IMR-90 (cell line): ENCODE data around the gene NDUFA5. TPM values are rescaled to one million over a fixed set of nuclear protein-coding genes. Genes with fewer than 3 reads are reported as not detected.

Source experiments
- ATAC-seq: fragments of 200-7000 bp; cut with Tn5 transposase; 2 replicates; pipeline ENCODE4 v1.9.1; 2020; ENCODE audit warnings: low read depth, mild to moderate bottlenecking, moderate library complexity
- BruUV-seq: library from RNA; stranded (reverse); fragments of 400-500 nt; replicated peaks from 2 replicates; lab custom pipeline; 2021; lab: Mats Ljungman, UMichigan
- CTCF ChIA-PET: fragments of 300-600 bp; formaldehyde crosslinking; extraction: SDS; loops from one replicate; lab custom pipeline; 2021; ENCODE audit warnings: antibody characterized with exemption; lab: Yijun Ruan, JAX
- POLR2A ChIA-PET: fragments of 300-600 bp; sonication (Branson Sonifier 250); formaldehyde crosslinking; loops from one replicate; lab custom pipeline; 2022; ENCODE audit warnings: antibody characterized with exemption; ENCODE audit not compliant: unreplicated experiment; lab: Charles Lee
- DNase-seq: peaks from one replicate; pipeline ENCODE4 v3.0.0; 2013
- H2AFZ ChIP-seq: replicated peaks from 2 replicates; pipeline ENCODE3; 2013; ENCODE audit warnings: low read length, mild to moderate bottlenecking; ENCODE audit not compliant: poor library complexity
- H2AK5ac ChIP-seq: 2 replicates; pipeline ENCODE4 v1.6.1; 2013; ENCODE audit warnings: low read depth, low read length, inconsistent platforms
- H2AK9ac ChIP-seq: replicated peaks from 2 replicates; pipeline ENCODE3; 2013; ENCODE audit warnings: mild to moderate bottlenecking, low read depth, low read length, moderate library complexity; ENCODE audit not compliant: poor library complexity
- H2BK120ac ChIP-seq: 2 replicates; pipeline ENCODE4 v1.6.1; 2013; ENCODE audit warnings: low read depth, low read length, inconsistent platforms
- H2BK15ac ChIP-seq: 3 replicates; pipeline ENCODE4 v1.6.1; 2013; ENCODE audit warnings: low read depth, low read length, inconsistent platforms
- H2BK20ac ChIP-seq: 2 replicates; pipeline ENCODE4 v1.6.1; 2013; ENCODE audit warnings: low read depth, mild to moderate bottlenecking, inconsistent platforms, low read length, moderate library complexity
- H2BK5ac ChIP-seq: 2 replicates; pipeline ENCODE4 v1.6.1; 2013; ENCODE audit warnings: mild to moderate bottlenecking, low read depth, low read length, inconsistent platforms; ENCODE audit not compliant: poor library complexity, severe bottlenecking
- H3K14ac ChIP-seq: replicated peaks from 2 replicates; pipeline ENCODE4 v1.6.1; 2013; ENCODE audit warnings: low read depth, low read length, inconsistent platforms
- H3K18ac ChIP-seq: 2 replicates; pipeline ENCODE4 v1.6.1; 2013; ENCODE audit warnings: low read depth, low read length, control low read depth
- H3K23ac ChIP-seq: 2 replicates; pipeline ENCODE4 v1.6.1; 2013; ENCODE audit warnings: low read depth, low read length, inconsistent platforms
- H3K27ac ChIP-seq: 2 replicates; pipeline ENCODE4 v1.5.1; 2013; ENCODE audit warnings: mild to moderate bottlenecking, control low read depth, low read length; ENCODE audit not compliant: insufficient read depth
- H3K27me3 ChIP-seq: 2 replicates; pipeline ENCODE4 v1.6.1; 2013; ENCODE audit warnings: low read length; ENCODE audit not compliant: control insufficient read depth, insufficient read depth
- H3K36me3 ChIP-seq: 2 replicates; pipeline ENCODE4 v1.6.1; 2013; ENCODE audit warnings: low read length, mixed read lengths; ENCODE audit not compliant: control insufficient read depth, insufficient read depth
- H3K4ac ChIP-seq: 2 replicates; pipeline ENCODE4 v1.6.1; 2013; ENCODE audit warnings: low read depth, low read length, inconsistent platforms
- H3K4me1 ChIP-seq: 2 replicates; pipeline ENCODE4 v1.6.1; 2013; ENCODE audit warnings: low read length, mixed read lengths; ENCODE audit not compliant: control insufficient read depth, insufficient read depth
- H3K4me2 ChIP-seq: 2 replicates; pipeline ENCODE4 v1.6.1; 2013; ENCODE audit warnings: low read depth, mild to moderate bottlenecking, control low read depth, low read length, moderate library complexity
- H3K4me3 ChIP-seq: 2 replicates; pipeline ENCODE4 v1.5.1; 2013; ENCODE audit warnings: low read depth, mild to moderate bottlenecking, control low read depth, low read length, moderate library complexity; ENCODE audit not compliant: insufficient read depth
- H3K56ac ChIP-seq: 2 replicates; pipeline ENCODE4 v1.6.1; 2013; ENCODE audit warnings: low read length, inconsistent platforms; ENCODE audit not compliant: insufficient read depth; ENCODE audit errors: extremely low read depth
- H3K79me1 ChIP-seq, 2 experiments: 2 replicates each; pipeline ENCODE4 v1.6.1; 2013; ENCODE audit warnings: low read length in 2 of 2, inconsistent platforms in 1 of 2, low read depth in 1 of 2
- H3K9ac ChIP-seq: 2 replicates; pipeline ENCODE4 v1.6.1; 2013; ENCODE audit warnings: low read depth, low read length, control low read depth
- H3K9me1 ChIP-seq: 2 replicates; pipeline ENCODE4 v1.6.1; 2013; ENCODE audit warnings: low read length, inconsistent platforms; ENCODE audit not compliant: insufficient read depth
- H3K9me3 ChIP-seq: 2 replicates; pipeline ENCODE4 v1.6.1; 2013; ENCODE audit warnings: low read length; ENCODE audit not compliant: control insufficient read depth, insufficient read depth
- H4K20me1 ChIP-seq: 2 replicates; pipeline ENCODE4 v1.6.1; 2013; ENCODE audit warnings: low read length, inconsistent platforms; ENCODE audit not compliant: insufficient read depth
- H4K5ac ChIP-seq: 2 replicates; pipeline ENCODE4 v1.6.1; 2013; ENCODE audit warnings: mild to moderate bottlenecking, low read depth, low read length, control low read depth
- H4K8ac ChIP-seq, 2 experiments: 2 replicates each; pipeline ENCODE4 v1.6.1; 2013; ENCODE audit warnings: low read depth in 2 of 2, low read length in 2 of 2, control low read depth in 1 of 2, inconsistent platforms in 1 of 2
- H4K91ac ChIP-seq: 2 replicates; pipeline ENCODE4 v1.6.1; 2013; ENCODE audit warnings: low read depth, low read length, inconsistent platforms; ENCODE audit not compliant: insufficient read depth
- BHLHE40 ChIP-seq: fragments of 150-350 bp; IDR thresholded peaks from 2 replicates; pipeline ENCODE4 v1.6.1; 2016; ENCODE audit warnings: mild to moderate bottlenecking, low read depth, low read length
- CEBPB ChIP-seq: IDR thresholded peaks from 2 replicates; pipeline ENCODE4 v1.6.1; 2012; ENCODE audit warnings: low read depth, low read length, improper control_type of control experiment
- CHD1 ChIP-seq: IDR thresholded peaks from 2 replicates; pipeline ENCODE4 v1.6.1; 2012; ENCODE audit warnings: low read depth, low read length, improper control_type of control experiment
- FOS ChIP-seq: fragments of 150-350 bp; IDR thresholded peaks from 2 replicates; pipeline ENCODE4 v1.6.1; 2016; ENCODE audit warnings: low read depth, low read length
- MAZ ChIP-seq: IDR thresholded peaks from 2 replicates; pipeline ENCODE4 v1.6.1; 2012; ENCODE audit warnings: low read depth, mild to moderate bottlenecking, low read length, improper control_type of control experiment, moderate library complexity, borderline replicate concordance
- MXI1 ChIP-seq: IDR thresholded peaks from 2 replicates; pipeline ENCODE4 v1.6.1; 2012; ENCODE audit warnings: low read depth, mild to moderate bottlenecking, low read length, moderate library complexity, borderline replicate concordance
- POLR2A ChIP-seq: IDR thresholded peaks from 2 replicates; pipeline ENCODE4 v1.6.1; 2012; ENCODE audit warnings: mild to moderate bottlenecking, low read depth, low read length
- RAD21 ChIP-seq: IDR thresholded peaks from 2 replicates; pipeline ENCODE4 v1.6.1; 2012; ENCODE audit warnings: low read length, improper control_type of control experiment
- RCOR1 ChIP-seq: IDR thresholded peaks from 2 replicates; pipeline ENCODE4 v1.6.1; 2012; ENCODE audit warnings: mild to moderate bottlenecking, low read length, improper control_type of control experiment; ENCODE audit not compliant: insufficient replicate concordance
- SMC3 ChIP-seq: fragments of 150-350 bp; IDR thresholded peaks from 2 replicates; pipeline ENCODE4 v1.6.1; 2016; ENCODE audit warnings: low read depth, mild to moderate bottlenecking, antibody characterized with exemption, low read length, moderate library complexity
- WGBS, 2 experiments: methylation state at CpG; one replicate each; pipeline versions ENCODE4 v1.1.5 to v1.1.7; 2013; ENCODE audit warnings: missing lambda C conversion rate in 2 of 2; ENCODE audit not compliant: insufficient read length in 1 of 2; ENCODE audit errors: extremely low coverage in 2 of 2; 5-methylcytosine and 5-hydroxymethylcytosine counted together
- dilution Hi-C: fragments of 300-500 bp; cut with HindIII; formaldehyde crosslinking; loops from one replicate; pipeline ENCODE4 v1.14.3; 2018; ENCODE audit warnings: low sequenced_read_pairs; ENCODE audit not compliant: unreplicated experiment
- in situ Hi-C: fragments of 300-500 bp; cut with MboI; formaldehyde crosslinking; loops from 3 replicates; pipeline ENCODE4 v1.14.3; 2019; ENCODE audit warnings: low sequenced_read_pairs, inconsistent platforms, mixed read lengths
- intact Hi-C: fragments of 100-400 bp; cut with micrococcal nuclease; formaldehyde crosslinking; loops from 2 replicates; pipeline ENCODE4 v1.10.0; 2022
- polyA plus RNA-seq, 3 experiments: library from polyadenylated mRNA; depleted of rRNA; stranded (reverse); fragments of >200 nt; gene quantifications; 2 replicates each; pipeline ENCODE4 v1.2.3, GENCODE V29; 2012; ENCODE audit warnings: low replicate concordance in 1 of 3
- total RNA-seq: library from RNA; depleted of rRNA; stranded (reverse); fragments of >200 nt; gene quantifications from 2 replicates; pipeline ENCODE4 v1.2.3, GENCODE V29; 2012
- TF ChIP-seq, protein P1 (sequence below): conservative IDR thresholded peaks from 2 replicates; pipeline ENCODE4 v1.5.1; 2012; ENCODE audit warnings: mild to moderate bottlenecking, low read depth, low read length, improper control_type of control experiment
- TF ChIP-seq, protein P2 (sequence below): fragments of 150-350 bp; IDR thresholded peaks from 2 replicates; pipeline ENCODE4 v1.6.1; 2017; ENCODE audit warnings: mild to moderate bottlenecking, antibody characterized with exemption, low read length, low read depth

NDUFA5 gene
- total and polyA plus RNA-seq, 2 of the 4 experiments (the other 2 are of a cell fraction), result 2.9 to 12.1 TPM

DNA sequence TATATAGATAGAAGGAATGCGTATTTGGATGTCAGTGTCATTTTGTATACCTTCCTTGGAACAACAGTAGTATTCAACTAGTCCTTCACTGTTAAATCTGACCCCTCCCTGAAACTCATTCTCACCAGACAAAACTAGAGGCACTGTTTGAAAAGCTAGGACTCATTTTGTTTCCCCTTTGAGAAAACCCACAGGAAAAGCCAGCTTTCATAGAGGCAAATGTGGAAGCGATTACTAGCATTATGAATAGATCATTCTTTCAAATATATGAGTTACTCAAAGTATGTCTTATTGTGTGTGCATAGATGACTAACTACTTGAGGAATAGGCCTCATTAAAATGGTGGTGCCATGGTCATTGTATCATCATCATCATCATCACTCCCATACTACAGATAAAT is 42.1 kb upstream of the NDUFA5 start:
- Histone ChIP-seq H2AFZ (no peak overlapping the region), H3K18ac (no peak overlapping the region), H3K4ac (no peak overlapping the region), H2AK5ac (no peak overlapping the region), H2BK120ac (no peak overlapping the region), H3K56ac (no peak overlapping the region), H3K36me3 (no peaks in the 10 kb centered on the region), H3K27me3 (no peaks in the 10 kb centered on the region), H3K27ac (no peak overlapping the region), H4K5ac (no peak overlapping the region), H2BK15ac (no peak overlapping the region), H3K23ac (no peak overlapping the region), H2BK20ac (no peak overlapping the region), H3K4me3 (no peak overlapping the region), H3K79me1 (no peaks in the 10 kb centered on the region), H4K91ac (no peak overlapping the region), H3K4me2 (no peak overlapping the region), H2AK9ac (no peak overlapping the region), H3K9ac (no peak overlapping the region), H3K14ac (no peak overlapping the region), H3K9me1 (no peaks in the 10 kb centered on the region), H3K4me1 (peaks cover 1% of the 10 kb centered on the region; the same call in 1 of the 2 replicates), H4K20me1 (no peaks in the 10 kb centered on the region), H2BK5ac (no peak overlapping the region), H3K9me3 (no peaks in the 10 kb centered on the region), H4K8ac (no peak overlapping the region)
- BruUV-seq, result no TSS peak
- no peak for TF ChIP-seq SMC3
- TF ChIP-seq, protein P1, sequence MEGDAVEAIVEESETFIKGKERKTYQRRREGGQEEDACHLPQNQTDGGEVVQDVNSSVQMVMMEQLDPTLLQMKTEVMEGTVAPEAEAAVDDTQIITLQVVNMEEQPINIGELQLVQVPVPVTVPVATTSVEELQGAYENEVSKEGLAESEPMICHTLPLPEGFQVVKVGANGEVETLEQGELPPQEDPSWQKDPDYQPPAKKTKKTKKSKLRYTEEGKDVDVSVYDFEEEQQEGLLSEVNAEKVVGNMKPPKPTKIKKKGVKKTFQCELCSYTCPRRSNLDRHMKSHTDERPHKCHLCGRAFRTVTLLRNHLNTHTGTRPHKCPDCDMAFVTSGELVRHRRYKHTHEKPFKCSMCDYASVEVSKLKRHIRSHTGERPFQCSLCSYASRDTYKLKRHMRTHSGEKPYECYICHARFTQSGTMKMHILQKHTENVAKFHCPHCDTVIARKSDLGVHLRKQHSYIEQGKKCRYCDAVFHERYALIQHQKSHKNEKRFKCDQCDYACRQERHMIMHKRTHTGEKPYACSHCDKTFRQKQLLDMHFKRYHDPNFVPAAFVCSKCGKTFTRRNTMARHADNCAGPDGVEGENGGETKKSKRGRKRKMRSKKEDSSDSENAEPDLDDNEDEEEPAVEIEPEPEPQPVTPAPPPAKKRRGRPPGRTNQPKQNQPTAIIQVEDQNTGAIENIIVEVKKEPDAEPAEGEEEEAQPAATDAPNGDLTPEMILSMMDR, result no peak
- TF ChIP-seq RAD21, result no peak
- TF ChIP-seq BHLHE40, result no peak
- no peak for TF ChIP-seq POLR2A
- TF ChIP-seq FOS, result no peak
- TF ChIP-seq CEBPB, result no peak
- no peak for TF ChIP-seq CHD1
- TF ChIP-seq, protein P2, sequence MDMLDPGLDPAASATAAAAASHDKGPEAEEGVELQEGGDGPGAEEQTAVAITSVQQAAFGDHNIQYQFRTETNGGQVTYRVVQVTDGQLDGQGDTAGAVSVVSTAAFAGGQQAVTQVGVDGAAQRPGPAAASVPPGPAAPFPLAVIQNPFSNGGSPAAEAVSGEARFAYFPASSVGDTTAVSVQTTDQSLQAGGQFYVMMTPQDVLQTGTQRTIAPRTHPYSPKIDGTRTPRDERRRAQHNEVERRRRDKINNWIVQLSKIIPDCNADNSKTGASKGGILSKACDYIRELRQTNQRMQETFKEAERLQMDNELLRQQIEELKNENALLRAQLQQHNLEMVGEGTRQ, result no peak
- TF ChIP-seq MAZ, result no peak
- TF ChIP-seq MXI1, result no peak
- TF ChIP-seq RCOR1, result no peak
- intact Hi-C loops (no loop called here), in situ Hi-C loops (no loop called here), dilution Hi-C loops (no loop called here)
- no peak for ATAC-seq
- ChIA-PET CTCF (interaction anchor here (0.6 kb wide), 1 partner anchor 116 kb away, joined by 3 read pairs; no protein-coding TSS in a partner anchor), POLR2A (no interaction called here)
- no peak for DNase-seq
- no CpG with 5 or more reads among the region's 2 CpGs for WGBS, 2 experiments
